Posterior vena cava (tissue), 2 donors: ENCODE results near the gene METTL2B. TPM values are rescaled to one million over a fixed set of nuclear protein-coding genes. Genes with fewer than 3 reads are reported as not detected.
"Not testable (repeated sequence)": the region's sequence is repeated elsewhere in the genome, so short reads cannot be mapped to it uniquely, and the experiment has no call there.

ENCODE experiments used
- DNase-seq: peaks from one replicate; pipeline ENCODE4 v3.0.0-alpha.2; 2020; ENCODE audit warnings: low spot score
- intact Hi-C, 2 donors: fragments of 100-400 bp; cut with DNase I; formaldehyde crosslinking; loops; one replicate each; pipeline versions ENCODE4 v1.14.1 to v1.14.2; 2022 to 2023
- total RNA-seq, 2 donors: library from RNA; stranded (reverse); fragmentation: NEBNext Ultra II Directional; extraction: Animal tissue kit (Norgen Biotek cat#: 25700); gene quantifications; one replicate each; pipeline ENCODE4 v1.2.1, GENCODE V29; 2021
- donor health status: DM: yes; HTN: yes; CAD: no.
- donor health status: DM: yes; HTN: yes; CAD: no.

METTL2B gene
- total RNA-seq, 2 donors from 2014 or later, result 22.0 to 23.6 TPM

GRCh38 chr7:128453836-128454804 is 22.4 kb upstream of the METTL2B start:
- peak; percentile 96 for DNase-seq
- intact Hi-C loops, result no loop called here

DNA sequence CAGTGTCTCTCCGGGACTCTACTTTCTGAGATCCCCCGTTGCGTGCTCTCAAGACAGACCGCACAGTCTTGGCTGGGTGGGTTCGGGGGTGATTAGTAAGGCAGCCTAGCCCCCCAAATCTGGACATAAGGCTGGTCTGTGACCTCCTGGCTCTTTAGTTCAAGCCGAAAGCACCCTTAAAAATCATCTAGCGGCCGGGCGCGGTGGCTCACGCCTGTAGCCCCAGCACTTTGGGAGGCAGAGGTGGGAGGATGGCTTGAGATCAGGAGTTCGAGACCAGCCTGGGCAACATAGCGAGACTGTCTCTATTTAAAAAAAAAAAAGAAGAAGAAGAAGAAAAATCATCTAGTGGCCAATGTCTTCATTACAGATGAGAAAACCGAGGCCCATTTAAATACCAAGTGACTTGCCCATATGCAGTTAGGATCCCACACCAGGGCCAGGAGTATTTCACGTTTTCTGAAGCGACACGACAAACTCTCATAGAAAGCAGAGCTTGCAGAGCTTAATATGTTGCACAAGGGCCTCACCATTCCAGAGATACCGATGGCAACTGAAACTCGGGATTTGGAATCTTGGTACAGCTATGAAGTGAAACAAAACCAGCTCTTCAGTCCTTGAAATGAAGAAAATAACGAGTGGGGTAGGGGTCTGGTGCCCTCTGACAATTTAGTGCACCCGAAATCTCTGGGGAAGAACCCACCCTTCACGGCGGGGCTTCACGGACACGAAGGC is 21.6 kb upstream of the METTL2B start:
- intact Hi-C loops, result no loop called here
- no peak for DNase-seq

GRCh38 chr7:128455543-128456254 is 20.8 kb upstream of the METTL2B start, which contains the start of gene HILPDA:
TSS of gene HILPDA (plus strand) at chr7:128455878. CDS start at chr7:128457269, 1,391 bp downstream.
- DNase-seq, result peak; percentile 99
- intact Hi-C loops, result loop anchor here in 1 of 2 donors (2.0 kb wide), 1 partner anchor 29 kb away; no protein-coding TSS in a partner anchor

GRCh38 chr7:128456255-128456725 is 20.3 kb upstream of the METTL2B start:
- no peak for DNase-seq
- intact Hi-C loops, result loop anchor here in 1 of 2 donors (2.0 kb wide), 1 partner anchor 29 kb away; no protein-coding TSS in a partner anchor

GRCh38 chr7:128457385-128457784 is 19.2 kb upstream of the METTL2B start:
- intact Hi-C loops, result loop anchor here in 1 of 2 donors (2.0 kb wide), 1 partner anchor 31 kb away; no protein-coding TSS in a partner anchor
- DNase-seq, result not testable (repeated sequence)

DNA sequence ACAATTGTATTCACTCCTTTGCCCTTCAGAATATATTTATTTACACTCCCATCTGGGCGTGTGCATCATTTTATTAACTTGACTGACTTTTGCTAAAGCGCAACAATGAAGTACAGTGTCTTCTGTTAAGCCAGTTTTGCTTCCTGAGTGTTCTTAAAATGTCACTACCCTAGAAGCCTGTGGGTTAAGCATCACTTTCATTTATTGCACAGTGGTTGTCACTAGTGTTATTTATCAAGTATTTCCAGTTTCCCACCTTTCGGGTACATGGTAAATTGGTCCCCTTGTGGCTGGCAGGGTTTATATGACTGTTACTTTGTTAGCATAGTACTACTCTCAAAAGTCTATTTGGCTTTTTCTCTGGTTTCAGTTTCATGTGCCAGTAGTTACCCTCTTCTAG is 17.6 kb upstream of the METTL2B start:
- DNase-seq, result no peak
- intact Hi-C loops, result no loop called here

- DNase-seq, result no peak
- intact Hi-C loops, result no loop called here
These were observed 17.1 kb upstream of the METTL2B start for GRCh38 chr7:128459394-128459878.

GRCh38 chr7:128462460-128462859 is 14.1 kb upstream of the METTL2B start:
- intact Hi-C loops, result loop anchor here in 1 of 2 donors (5.0 kb wide), 1 partner anchor 35 kb away; no protein-coding TSS in a partner anchor
- DNase-seq, result no peak

GRCh38 chr7:128463345-128463744 is 13.2 kb upstream of the METTL2B start:
- not testable (repeated sequence) for DNase-seq
- intact Hi-C loops, result loop anchor here in 1 of 2 donors (5.0 kb wide), 1 partner anchor 36 kb away; no protein-coding TSS in a partner anchor

GRCh38 chr7:128463933-128464332 is 12.6 kb upstream of the METTL2B start:
- intact Hi-C loops, result loop anchor here in 1 of 2 donors (5.0 kb wide), 1 partner anchor 37 kb away; no protein-coding TSS in a partner anchor
- DNase-seq, result not testable (repeated sequence)

- DNase-seq, intact Hi-C loops: not testable (repeated sequence)
These were observed 9.7 kb upstream of the METTL2B start for GRCh38 chr7:128466871-128467270.

GRCh38 chr7:128477336-128477690 is 765 bp downstream of the METTL2B start:
- intact Hi-C loops, DNase-seq: not testable (repeated sequence)

- intact Hi-C loops, DNase-seq: not testable (repeated sequence)
These were observed 2.5 kb downstream of the METTL2B start for GRCh38 chr7:128479082-128479481.

DNA sequence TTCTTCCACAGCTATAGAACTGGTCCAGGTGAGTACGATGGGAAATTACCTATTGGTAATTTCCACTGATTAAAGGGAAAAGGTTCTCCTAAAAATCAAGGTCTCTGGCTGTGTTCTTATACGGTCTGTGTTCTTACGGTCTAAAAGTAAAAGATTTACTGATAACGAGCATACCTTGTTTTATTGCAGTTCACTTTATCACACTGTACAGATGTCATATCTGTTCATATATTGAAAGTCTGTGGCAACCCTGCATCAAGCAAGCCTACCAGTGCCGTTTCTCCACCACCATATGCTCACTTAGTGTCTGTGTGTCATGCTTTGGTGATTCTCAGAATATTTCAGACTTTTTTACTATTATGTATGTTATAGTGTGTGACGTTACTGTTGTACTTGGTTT is 11.6 kb downstream of the METTL2B start:
- DNase-seq, intact Hi-C loops: not testable (repeated sequence)

DNA sequence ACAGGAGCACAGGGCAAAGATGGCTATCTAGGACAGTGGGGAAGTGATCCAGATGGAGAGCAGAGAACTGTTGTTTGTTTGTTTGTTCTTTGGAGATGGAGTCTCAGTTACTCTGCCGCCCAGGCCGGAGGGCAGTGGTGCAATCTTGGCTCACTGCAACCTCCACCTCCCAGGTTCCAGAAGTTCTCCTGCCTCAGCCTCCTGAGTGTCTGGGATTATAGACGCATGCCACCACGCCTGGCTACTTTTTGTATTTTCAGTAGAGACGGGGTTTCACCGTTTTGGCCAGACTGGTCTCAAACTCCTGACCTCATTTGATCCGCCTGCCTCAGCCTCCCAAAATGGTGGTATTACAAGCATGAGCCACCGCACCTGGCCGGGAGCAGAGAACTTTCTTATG is 20.9 kb downstream of the METTL2B start:
- intact Hi-C loops, result no loop called here
- peak; percentile 69 for DNase-seq

GRCh38 chr7:128505416-128505815 is 28.9 kb downstream of the METTL2B start:
- intact Hi-C loops, result not testable (repeated sequence)

GRCh38 chr7:128506819-128507218 is 30.3 kb downstream of the METTL2B start:
- DNase-seq, intact Hi-C loops: not testable (repeated sequence)

More at GRCh38 chr7:128505416-128505815, 28.9 kb downstream of the METTL2B start:
- DNase-seq, result not testable (repeated sequence)

DNA sequence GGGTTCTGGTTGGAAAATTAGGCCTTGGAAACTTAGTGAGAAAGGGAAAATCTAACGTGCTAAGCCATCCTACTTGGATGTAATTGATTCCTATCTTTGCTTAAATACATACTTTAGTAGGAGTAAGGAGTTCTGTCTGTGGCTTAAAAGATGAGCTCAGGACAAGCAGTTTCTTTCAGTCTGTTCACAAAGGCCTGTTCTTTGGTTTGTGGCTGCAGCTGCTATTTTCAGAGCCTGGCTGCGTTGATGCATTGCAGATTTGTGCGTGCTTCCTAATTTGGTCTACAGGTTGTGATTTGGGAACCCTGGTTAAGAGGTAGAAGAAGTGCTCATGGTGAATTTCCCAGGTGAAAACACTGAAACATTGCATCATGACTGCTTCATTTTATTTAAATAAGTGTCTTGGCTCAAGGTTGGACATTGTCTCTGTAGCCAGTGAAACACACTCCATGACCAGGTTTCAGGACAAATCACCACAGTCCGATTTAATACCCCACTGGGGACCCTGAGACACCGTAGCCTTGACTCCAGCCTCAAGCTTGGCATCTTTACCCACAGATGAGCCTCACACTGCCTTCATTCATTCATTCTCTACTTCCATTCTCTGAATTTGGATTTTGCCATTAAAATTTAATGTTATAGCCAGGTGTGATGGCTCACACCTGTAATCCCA is 30.9 kb downstream of the METTL2B start:
- DNase-seq, intact Hi-C loops: not testable (repeated sequence)
